Measurements from ENCODE around the gene NRCAM.

DNA sequence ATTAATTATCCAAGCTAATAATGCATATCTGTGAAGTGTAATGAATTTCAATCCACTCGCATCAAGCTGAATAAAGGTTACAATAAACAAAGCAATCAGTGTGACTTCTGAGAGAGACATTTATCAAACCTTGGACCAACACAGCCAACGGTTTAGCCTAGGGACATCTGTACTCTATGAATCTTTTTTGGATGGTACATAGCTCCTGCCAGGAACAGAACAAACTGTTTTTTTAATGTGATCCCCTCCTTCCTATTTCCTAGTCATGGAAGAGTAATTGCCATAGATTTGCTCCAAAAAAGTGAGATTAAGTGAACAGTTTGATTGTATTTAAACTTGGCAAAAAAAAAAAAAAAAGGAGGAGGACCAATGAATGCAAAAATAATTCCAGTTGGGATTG, 11.2 kb upstream of the NRCAM start:
- TF ChIP-seq, protein P1, sequence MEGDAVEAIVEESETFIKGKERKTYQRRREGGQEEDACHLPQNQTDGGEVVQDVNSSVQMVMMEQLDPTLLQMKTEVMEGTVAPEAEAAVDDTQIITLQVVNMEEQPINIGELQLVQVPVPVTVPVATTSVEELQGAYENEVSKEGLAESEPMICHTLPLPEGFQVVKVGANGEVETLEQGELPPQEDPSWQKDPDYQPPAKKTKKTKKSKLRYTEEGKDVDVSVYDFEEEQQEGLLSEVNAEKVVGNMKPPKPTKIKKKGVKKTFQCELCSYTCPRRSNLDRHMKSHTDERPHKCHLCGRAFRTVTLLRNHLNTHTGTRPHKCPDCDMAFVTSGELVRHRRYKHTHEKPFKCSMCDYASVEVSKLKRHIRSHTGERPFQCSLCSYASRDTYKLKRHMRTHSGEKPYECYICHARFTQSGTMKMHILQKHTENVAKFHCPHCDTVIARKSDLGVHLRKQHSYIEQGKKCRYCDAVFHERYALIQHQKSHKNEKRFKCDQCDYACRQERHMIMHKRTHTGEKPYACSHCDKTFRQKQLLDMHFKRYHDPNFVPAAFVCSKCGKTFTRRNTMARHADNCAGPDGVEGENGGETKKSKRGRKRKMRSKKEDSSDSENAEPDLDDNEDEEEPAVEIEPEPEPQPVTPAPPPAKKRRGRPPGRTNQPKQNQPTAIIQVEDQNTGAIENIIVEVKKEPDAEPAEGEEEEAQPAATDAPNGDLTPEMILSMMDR (IDR thresholded peaks at IDR 0.05) = no peak
- no peak for TF ChIP-seq POLR2AphosphoS5 (IDR thresholded peaks at IDR 0.05)
